Astrocyte of the spinal cord (primary cell): Measurements from ENCODE around the gene ACADS.

Source experiments
- DNase-seq: peaks from one replicate; pipeline ENCODE4 v3.0.0; 2011; ENCODE audit warnings: low read depth, low spot score
- H3K4me3 ChIP-seq: 2 replicates; pipeline ENCODE4 v1.5.1; 2011; ENCODE audit warnings: low read depth, mild to moderate bottlenecking, low read length, moderate library complexity
- in situ Hi-C: cut with HindIII; loops from 2 replicates; pipeline ENCODE4 v1.10.0; 2017; ENCODE audit warnings: low sequenced_read_pairs
- TF ChIP-seq, protein P1 (sequence below): IDR thresholded peaks from 2 replicates; pipeline ENCODE4 v1.5.1; 2012; ENCODE audit warnings: low read depth, mild to moderate bottlenecking, low read length, inconsistent platforms

ACADS gene

DNA sequence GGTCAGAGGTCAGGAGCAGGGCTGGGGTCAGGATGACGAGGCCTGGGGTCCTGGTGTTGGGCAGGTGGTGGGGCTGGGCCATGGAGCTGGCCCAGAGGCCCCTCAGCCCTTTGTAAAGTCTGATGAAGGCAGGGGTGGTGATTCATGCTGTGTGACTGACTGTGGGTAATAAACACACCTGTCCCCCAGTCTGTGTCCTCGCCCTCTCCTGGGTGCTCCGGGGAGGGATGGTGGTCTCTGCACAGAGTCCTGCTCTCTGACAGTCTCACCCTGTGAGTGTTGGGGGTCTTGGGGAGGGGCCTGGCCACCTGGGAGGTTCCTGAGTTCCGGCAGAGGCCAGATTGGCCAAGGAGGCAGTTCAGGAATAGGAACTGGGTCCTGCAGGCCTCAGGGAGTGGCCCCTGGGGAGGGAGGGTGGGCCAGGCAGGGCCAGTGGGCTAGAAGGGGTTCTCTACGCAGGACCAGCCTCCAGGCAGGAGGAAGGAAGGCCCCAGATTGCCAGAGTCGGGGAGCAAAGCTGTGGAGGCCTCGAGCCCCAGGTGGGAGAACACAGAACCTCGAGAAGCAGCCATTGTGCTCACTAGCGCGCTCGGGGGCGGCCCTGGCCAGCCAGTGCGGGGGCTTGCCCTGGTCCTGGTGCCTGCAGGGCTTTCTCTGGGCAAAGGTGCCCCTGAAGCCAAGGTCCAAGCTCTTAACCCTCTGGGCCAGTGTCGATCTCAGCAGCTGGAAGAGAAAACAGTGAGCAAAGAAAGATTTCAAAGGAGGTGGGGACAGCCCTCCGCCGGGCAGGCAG lies 14.4 kb downstream of the ACADS start:
- TF ChIP-seq, protein P1, sequence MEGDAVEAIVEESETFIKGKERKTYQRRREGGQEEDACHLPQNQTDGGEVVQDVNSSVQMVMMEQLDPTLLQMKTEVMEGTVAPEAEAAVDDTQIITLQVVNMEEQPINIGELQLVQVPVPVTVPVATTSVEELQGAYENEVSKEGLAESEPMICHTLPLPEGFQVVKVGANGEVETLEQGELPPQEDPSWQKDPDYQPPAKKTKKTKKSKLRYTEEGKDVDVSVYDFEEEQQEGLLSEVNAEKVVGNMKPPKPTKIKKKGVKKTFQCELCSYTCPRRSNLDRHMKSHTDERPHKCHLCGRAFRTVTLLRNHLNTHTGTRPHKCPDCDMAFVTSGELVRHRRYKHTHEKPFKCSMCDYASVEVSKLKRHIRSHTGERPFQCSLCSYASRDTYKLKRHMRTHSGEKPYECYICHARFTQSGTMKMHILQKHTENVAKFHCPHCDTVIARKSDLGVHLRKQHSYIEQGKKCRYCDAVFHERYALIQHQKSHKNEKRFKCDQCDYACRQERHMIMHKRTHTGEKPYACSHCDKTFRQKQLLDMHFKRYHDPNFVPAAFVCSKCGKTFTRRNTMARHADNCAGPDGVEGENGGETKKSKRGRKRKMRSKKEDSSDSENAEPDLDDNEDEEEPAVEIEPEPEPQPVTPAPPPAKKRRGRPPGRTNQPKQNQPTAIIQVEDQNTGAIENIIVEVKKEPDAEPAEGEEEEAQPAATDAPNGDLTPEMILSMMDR: no peak
- in situ Hi-C loops: no loop called here
- no peak for DNase-seq
- no peak overlapping the region for H3K4me3 ChIP-seq

DNA sequence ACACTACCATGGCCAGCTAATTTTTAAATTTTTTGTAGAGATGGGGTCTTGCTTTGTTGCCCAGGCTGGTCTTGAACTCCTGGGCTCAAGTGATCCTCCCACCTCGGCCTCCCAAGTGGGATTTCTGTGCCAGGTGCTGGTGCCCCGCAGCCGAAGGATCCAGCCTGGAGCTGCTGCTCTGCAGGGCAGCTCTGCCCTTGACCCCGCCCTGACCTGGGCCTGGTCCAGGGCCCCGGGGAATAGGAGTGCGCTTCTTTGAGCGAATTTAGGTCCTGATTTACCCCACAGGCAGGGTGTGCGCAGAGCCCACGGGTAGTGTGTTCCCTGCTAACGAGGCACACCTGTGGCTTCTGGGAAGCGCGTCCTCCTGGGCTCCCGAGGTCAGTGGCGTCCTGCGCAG lies 15.2 kb downstream of the ACADS start:
- TF ChIP-seq, protein P1: no peak
- no peak overlapping the region for H3K4me3 ChIP-seq
- no peak for DNase-seq
- in situ Hi-C loops: no loop called here

DNA sequence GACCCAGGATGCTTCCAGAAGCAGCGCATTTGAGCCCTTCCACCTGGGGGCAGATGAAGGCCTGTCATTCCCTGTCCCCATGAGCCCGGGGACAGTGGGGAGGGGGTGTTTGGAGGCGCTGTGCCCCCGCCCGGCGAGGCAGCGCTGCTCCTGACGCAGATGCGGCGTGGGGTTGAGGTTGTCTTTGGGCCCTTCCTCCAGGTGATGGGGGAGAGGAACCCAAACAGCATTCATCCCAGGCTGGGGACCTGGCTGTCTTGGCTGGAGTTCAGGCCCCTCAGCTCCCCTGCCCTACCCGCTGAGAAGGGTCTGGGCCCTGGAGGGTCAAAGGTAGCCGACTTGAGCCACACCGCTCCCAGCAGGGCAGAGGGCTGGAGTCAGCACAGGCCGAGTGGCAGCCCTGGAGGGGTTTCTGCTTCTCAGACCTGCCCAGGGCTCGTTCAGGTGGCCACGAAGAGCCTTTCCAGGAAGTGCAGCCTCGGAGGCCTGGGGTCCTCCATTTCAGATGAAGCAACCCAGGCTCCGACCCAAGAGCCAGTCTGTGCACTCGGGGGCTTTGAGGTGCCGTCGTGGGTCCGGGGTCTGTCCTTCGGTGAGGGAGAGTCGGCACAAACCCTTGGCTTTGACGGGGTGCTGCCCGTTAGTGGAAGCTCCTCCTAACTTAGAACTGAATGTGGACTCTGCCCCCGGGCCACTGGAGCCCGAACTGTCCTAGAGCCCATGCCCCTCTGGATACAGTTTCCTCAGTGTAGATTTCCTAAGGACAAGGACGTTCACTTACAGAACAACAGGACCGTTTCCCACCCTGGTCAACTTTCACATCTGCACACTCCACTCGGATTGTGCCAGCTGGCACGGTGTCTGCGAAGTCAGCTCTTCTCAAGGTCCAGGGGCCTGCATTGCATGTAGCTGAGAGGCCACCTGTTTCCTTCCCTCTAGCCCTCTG lies 16.1 kb downstream of the ACADS start:
- DNase-seq: no peak
- in situ Hi-C loops: no loop called here
- TF ChIP-seq, protein P1: no peak
- no peak overlapping the region for H3K4me3 ChIP-seq

DNA sequence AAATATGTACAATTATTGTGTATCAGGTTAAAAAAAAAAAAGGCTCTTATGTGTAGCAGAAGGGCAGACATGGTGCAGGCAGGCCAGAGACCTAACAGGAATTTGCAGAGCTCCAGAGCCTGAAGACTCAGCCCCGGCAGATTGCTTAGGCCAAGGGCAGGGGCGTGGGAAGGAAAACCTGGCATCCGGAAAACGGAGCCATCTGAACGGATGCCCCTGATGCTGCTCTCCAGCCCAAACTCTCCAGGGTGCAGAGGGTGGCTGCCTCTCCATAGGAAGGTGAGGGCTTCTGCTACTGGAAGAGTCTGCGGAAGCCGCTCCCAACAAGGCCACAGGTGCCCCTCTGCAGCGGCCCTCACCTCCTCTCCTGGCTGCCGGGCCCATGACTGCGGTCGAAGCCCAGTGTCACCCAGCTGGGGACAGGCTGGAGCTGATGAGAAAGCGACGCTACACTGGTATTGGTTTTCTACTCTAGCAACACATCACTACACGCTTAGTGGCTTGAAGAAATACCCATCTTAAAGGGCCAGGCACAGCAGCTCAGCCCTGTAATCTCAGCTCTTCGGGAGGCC lies 19.4 kb downstream of the ACADS start:
- no peak overlapping the region for H3K4me3 ChIP-seq
- in situ Hi-C loops: no loop called here
- DNase-seq: no peak

DNA sequence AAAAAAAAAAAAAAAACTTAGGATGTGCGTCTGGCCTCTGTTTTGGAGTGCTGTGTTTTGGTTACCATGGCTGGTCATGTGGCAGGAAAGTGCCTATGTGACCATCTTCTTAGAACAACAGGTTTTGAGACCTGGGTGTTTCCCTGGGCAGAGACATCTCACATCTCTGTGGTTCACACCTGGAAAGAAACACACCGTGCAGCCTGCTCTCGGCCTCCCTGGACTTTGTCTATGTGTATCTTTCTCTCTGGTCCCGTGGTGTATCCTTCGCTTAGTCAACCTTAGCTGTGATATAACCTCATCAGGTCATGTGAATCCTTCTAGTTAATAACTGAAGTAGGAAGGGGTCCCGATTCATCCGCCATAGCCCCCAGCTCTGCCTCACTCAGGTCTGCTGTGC lies 22.6 kb downstream of the ACADS start:
- H3K4me3 ChIP-seq: no peak overlapping the region
- in situ Hi-C loops: no loop called here
- TF ChIP-seq, protein P1: no peak
- no peak for DNase-seq

More for the DNA sequence above, 19.4 kb downstream of the ACADS start:
- TF ChIP-seq, protein P1: no peak

DNA sequence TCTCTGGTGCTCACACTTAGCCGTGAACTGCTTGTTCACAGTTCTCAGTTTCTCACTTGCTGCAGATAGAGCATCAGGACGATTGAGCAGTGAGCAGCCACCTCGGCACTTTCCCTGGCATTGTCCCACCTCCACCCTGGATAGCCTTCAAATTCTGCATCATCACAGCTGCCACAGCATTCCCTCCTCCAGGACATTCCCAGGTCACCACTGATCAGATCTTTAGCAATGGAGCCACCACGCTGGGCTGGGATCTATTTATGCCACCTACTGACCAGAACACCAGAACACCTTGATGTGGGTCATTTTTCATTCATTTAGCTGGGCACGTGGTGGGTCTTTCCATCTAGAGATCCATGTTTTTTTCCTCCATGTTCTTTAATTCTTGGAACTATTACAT lies 23.6 kb downstream of the ACADS start:
- no peak for DNase-seq
- H3K4me3 ChIP-seq: no peak overlapping the region
- in situ Hi-C loops: no loop called here
- TF ChIP-seq, protein P1: no peak
